Effector memory CD4-positive, alpha-beta T cell (primary cell): ENCODE results near the gene GP9.
"Not testable (repeated sequence)": the region's sequence is repeated elsewhere in the genome, so short reads cannot be mapped to it uniquely, and the experiment has no call there.

Experiments
- DNase-seq, 3 donors: peaks; one replicate each; pipeline ENCODE4 v3.0.0-alpha.2; 2020
- H3K27ac ChIP-seq: 2 replicates; pipeline ENCODE4 v1.7.0; 2013; ENCODE audit warnings: mild to moderate bottlenecking, low read length, moderate library complexity; ENCODE audit not compliant: insufficient read depth, poor library complexity, severe bottlenecking
- H3K27me3 ChIP-seq: replicated peaks from 2 replicates; pipeline ENCODE4 v1.7.0; 2013; ENCODE audit warnings: mild to moderate bottlenecking, low read length; ENCODE audit not compliant: insufficient read depth, control insufficient read depth, poor library complexity, severe bottlenecking
- H3K36me3 ChIP-seq: 2 replicates; pipeline ENCODE4 v1.7.0; 2013; ENCODE audit warnings: mild to moderate bottlenecking, low read length, moderate library complexity; ENCODE audit not compliant: control insufficient read depth, insufficient read depth
- H3K4me1 ChIP-seq: 2 replicates; pipeline ENCODE4 v1.7.0; 2013; ENCODE audit warnings: low read length, mild to moderate bottlenecking; ENCODE audit not compliant: control insufficient read depth, insufficient read depth, poor library complexity, severe bottlenecking
- H3K4me3 ChIP-seq: 2 replicates; pipeline ENCODE4 v1.7.0; 2013; ENCODE audit warnings: low read length, low read depth, mild to moderate bottlenecking; ENCODE audit not compliant: insufficient read depth, poor library complexity, severe bottlenecking
- H3K9me3 ChIP-seq: 2 replicates; pipeline ENCODE4 v1.7.0; 2013; ENCODE audit warnings: mild to moderate bottlenecking, low read length, moderate library complexity; ENCODE audit not compliant: control insufficient read depth

Gene GP9

GRCh38 chr3:129069313-129070085 is 8.9 kb downstream of the GP9 start:
- not testable (repeated sequence) for H3K36me3 ChIP-seq, H3K4me1 ChIP-seq, H3K27ac ChIP-seq, H3K27me3 ChIP-seq, DNase-seq, H3K9me3 ChIP-seq, H3K4me3 ChIP-seq

DNA sequence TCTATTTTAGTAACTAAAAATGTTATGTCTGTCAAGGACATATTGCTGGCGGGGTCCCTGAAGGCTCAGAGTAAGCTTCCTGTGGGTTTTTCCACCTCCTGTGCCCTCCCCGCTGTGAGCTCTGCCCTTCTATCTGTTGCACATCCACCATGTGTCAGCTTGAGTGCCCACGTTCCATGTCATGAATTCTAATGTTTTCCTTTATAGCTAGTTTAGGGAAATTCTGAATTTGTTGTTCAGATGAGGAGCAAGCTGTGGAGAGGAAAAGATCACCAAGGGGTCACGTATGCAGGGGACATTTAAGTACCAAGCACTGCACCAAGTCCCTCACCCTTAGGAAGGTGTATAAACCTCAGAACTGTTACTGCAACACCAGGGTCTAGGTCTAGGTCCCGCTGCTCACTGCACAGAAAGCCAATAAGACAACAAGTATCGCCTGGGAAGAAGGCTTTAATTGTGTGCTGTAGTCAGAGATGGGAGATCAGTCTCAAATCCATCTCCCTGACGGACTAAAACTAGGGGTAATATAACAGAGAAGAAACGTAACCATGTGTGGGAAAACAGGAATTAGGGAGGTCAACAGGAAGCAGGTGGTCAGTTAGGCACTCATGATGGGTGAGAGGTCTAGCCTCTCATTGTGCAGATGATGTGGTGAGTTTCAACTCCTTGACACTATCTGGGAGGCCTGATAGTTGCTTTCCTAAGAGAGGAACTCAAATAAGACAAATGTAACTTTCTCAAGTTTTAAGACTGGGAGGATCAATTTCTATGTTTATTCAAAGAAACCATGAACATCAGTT is 9.7 kb downstream of the GP9 start:
- Histone ChIP-seq H3K9me3 (no peaks in the 10 kb centered on the region), H3K27me3 (no peaks in the 10 kb centered on the region), H3K4me3 (no peak overlapping the region), H3K4me1 (no peaks in the 10 kb centered on the region), H3K36me3 (no peaks in the 10 kb centered on the region), H3K27ac (no peak overlapping the region)
- DNase-seq = no peak

DNA sequence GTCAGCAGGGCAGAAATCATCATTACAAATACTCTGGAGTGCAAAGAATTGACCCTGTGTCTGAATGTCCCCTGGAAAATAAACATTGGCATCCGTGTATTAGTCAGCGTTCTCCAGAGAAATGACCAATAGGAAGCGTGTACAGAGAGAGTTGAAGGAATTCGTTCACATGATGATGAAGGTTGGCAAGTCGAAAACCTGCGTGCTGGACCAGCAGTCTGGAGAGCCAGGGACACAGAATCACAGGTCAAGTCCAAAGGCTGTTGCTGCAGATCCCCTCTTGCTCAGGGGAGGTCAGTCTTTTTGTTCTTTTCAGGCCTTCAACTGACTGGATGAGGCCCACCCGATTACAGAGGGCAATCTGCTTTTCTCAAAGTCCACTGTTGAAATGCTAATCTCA is 16.6 kb downstream of the GP9 start:
- Histone ChIP-seq H3K4me1 (no peaks in the 10 kb centered on the region), H3K27me3 (no peaks in the 10 kb centered on the region), H3K36me3 (no peaks in the 10 kb centered on the region), H3K27ac (no peak overlapping the region), H3K4me3 (no peak overlapping the region), H3K9me3 (no peaks in the 10 kb centered on the region)
- no peak for DNase-seq

- H3K36me3 ChIP-seq = no peaks in the 10 kb centered on the region
- no peak overlapping the region for H3K4me3 ChIP-seq
- no peak for DNase-seq
- no peaks in the 10 kb centered on the region for H3K4me1 ChIP-seq
- H3K27me3 ChIP-seq = no peaks in the 10 kb centered on the region
- H3K27ac ChIP-seq = no peak overlapping the region
- H3K9me3 ChIP-seq = no peaks in the 10 kb centered on the region
Measured at GRCh38 chr3:129078510-129078909, 17.9 kb downstream of the GP9 start.

GRCh38 chr3:129081503-129081902 is 20.9 kb downstream of the GP9 start:
- Histone ChIP-seq H3K36me3 (no peaks in the 10 kb centered on the region), H3K9me3 (no peaks in the 10 kb centered on the region), H3K27ac (no peak overlapping the region), H3K4me1 (no peaks in the 10 kb centered on the region), H3K4me3 (no peak overlapping the region), H3K27me3 (no peaks in the 10 kb centered on the region)
- no peak for DNase-seq

GRCh38 chr3:129082026-129082425 is 21.4 kb downstream of the GP9 start:
- no peaks in the 10 kb centered on the region for H3K27me3 ChIP-seq
- no peaks in the 10 kb centered on the region for H3K36me3 ChIP-seq
- H3K9me3 ChIP-seq = no peaks in the 10 kb centered on the region
- no peak for DNase-seq
- H3K4me1 ChIP-seq = no peaks in the 10 kb centered on the region
- H3K27ac ChIP-seq = no peak overlapping the region
- H3K4me3 ChIP-seq = no peak overlapping the region

DNA sequence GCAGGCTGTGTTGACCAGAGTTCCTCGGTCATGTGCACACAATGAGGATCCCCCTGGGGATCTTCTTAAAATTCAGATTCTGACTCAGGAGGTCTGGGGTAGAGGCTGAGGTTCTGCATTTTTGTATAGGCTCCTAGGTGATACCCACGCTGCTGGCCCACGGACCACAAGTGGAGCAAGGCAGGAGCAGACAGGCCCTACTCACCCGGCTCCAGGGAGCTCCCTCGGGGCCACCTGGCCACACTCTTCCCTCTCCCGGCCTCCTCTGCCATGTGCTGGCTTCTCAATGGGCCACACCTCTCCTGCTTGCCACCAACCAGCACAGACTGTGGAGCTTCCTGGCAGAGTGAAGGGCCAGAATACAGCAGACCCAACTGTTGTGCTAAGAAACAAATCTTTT is 23.9 kb downstream of the GP9 start:
- Histone ChIP-seq H3K4me1 (no peaks in the 10 kb centered on the region), H3K4me3 (no peak overlapping the region), H3K27me3 (no peaks in the 10 kb centered on the region), H3K9me3 (no peaks in the 10 kb centered on the region), H3K36me3 (no peaks in the 10 kb centered on the region), H3K27ac (no peak overlapping the region)
- DNase-seq = no peak

GRCh38 chr3:129085165-129085715 is 24.7 kb downstream of the GP9 start:
- Histone ChIP-seq H3K27me3 (no peaks in the 10 kb centered on the region), H3K4me1 (no peaks in the 10 kb centered on the region), H3K4me3 (no peak overlapping the region), H3K9me3 (no peaks in the 10 kb centered on the region), H3K36me3 (no peaks in the 10 kb centered on the region), H3K27ac (no peak overlapping the region)
- no peak for DNase-seq

DNA sequence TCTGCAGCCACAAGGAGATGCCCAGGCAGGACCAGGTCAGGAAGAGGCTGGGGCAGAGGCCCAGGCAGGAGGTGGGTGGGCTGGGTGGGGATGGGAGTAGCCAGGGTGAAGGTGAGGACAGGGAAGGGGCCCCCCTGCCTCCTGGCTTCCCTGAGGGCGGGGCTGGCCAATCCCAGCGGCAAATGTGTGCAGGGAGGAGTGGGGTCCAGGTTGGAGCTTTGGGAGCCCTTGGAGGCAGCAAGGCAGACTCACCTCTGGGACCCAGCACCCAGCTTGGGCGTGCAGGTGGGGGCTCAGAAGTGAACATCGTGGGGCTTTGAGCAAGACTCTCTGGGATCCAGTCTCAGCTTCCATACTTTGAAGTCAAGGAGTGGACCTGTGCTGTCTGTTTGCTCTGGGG is 25.2 kb downstream of the GP9 start:
- Histone ChIP-seq H3K27ac (no peak overlapping the region), H3K4me3 (no peak overlapping the region)

GRCh38 chr3:129087138-129087702 is 26.6 kb downstream of the GP9 start:
- Histone ChIP-seq H3K27ac (no peak overlapping the region), H3K4me3 (no peak overlapping the region), H3K9me3 (no peaks in the 10 kb centered on the region), H3K36me3 (peaks cover 12% of the 10 kb centered on the region), H3K4me1 (no peaks in the 10 kb centered on the region), H3K27me3 (no peaks in the 10 kb centered on the region)
- no peak for DNase-seq

More for the DNA sequence above, 25.2 kb downstream of the GP9 start:
- no peak for DNase-seq
- no peaks in the 10 kb centered on the region for H3K36me3 ChIP-seq
- H3K9me3 ChIP-seq = no peaks in the 10 kb centered on the region
- no peaks in the 10 kb centered on the region for H3K27me3 ChIP-seq
- H3K4me1 ChIP-seq = no peaks in the 10 kb centered on the region
